ENCODE data around the gene EIF4E1B.

The EIF4E1B gene

GRCh38 chr5:176628406-176629228 is 1.9 kb upstream of the EIF4E1B start:
- no peak for DNase-seq

DNA sequence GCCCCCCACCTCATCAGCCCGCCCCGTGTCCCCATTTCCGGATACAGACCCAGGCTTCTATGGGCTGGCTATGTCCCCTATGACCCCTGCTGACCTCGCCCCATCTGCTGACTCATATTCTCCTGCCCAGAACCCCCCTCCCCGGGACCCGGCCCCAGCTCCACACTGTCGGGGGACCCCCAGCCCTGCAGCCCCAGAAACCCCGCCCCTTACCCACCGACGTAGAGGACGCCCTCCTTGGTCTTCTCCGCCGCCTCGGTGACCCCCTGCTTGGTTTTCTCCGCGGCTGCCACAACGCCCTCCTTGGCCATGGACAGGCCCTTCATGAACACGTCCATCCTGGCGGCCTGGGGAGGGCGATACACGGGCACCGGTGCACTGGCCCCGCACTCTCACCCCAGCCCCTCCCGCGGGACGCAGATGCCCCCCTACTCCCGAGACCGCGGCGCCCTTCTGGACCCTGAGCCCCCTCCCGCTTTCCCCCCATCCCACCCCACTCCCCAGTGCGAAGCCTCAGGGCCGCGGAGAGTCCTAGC is 1.1 kb upstream of the EIF4E1B start:
- DNase-seq, result no peak

DNA sequence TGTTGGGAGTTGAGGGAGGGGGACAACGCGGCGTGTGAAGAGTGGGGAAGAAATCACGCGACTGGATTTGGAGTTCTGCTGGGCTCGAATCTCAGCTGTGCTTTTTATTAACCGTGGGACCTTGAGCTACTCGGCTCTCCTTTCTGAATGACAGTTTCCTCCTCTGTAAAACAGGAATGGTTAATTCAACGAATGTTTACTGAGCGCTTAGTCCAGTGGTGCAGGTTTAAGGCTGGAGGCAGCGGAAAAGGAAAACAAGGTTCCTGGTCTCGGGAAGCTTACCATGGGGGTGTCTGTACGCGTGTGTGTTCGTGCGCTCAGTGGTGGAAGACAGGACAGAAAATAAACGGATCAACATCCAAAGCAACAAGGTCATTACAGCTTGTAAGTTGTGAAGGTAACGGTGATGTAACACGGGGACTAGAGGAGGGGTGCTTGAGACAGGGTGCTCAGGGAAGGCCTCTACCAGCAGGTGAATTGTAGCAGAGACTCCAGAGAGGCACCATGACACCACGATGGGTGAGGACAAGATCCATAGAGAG is 277 bp downstream of the EIF4E1B start:
- no peak for DNase-seq

DNA sequence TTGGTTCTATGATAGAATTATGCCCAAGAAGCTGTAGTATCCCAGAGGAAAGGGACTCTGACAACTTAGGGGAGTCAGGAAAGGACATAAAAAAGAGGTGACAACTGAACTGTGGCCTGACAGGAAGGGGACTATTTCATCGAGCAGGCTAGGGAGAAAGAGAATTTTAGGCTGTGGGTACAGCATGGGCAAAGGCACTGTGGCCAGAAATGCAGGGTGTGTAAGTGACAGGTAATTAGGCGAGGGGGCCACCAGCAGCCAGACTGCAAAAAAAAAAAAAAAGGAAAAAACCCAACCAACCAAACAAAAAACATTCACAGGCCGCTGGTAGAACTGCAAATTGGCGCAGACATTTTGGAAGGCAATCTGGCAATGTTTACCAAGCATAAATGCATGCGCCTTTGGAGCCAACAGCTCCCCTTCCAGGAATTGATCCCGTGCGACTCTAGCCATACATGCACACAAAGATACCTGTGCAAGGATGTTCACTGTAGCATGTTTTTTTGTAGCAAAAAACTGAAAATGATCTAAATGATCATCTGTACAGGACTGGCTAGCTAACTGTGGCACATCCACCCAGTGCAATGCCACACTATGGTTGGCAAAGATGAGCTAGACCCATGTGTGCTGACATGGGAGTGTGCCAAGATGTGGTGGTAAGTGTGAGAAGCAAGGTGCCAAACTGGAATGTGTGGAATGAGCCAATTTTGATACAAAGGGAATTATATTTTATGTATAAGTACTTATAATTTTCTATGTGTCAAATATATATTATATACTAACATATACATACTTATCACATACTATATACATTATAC is 1.1 kb downstream of the EIF4E1B start:
- no peak for DNase-seq

DNA sequence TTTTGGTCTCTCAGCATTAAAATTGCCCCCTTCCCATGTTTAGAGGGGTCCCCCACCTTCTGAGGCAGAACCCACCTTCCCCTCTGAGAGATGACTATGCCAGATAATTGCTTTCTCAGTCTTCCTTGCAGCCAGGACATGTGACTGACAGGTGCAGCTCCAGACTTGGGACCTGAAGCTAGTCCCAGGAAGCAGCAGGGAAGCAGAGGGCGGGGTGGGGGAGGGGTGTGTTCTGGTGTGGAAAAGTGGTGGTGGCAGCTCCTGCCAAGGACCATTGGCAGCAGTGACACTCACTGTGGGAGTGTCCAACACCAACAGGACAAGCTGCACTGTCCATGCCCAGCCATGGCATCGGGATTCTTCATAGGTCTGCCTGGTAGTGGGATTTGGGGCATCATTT is 2.3 kb downstream of the EIF4E1B start:
- no peak for DNase-seq

- DNase-seq, result no peak
Measured at GRCh38 chr5:176633598-176633997, 3.1 kb downstream of the EIF4E1B start.

DNA sequence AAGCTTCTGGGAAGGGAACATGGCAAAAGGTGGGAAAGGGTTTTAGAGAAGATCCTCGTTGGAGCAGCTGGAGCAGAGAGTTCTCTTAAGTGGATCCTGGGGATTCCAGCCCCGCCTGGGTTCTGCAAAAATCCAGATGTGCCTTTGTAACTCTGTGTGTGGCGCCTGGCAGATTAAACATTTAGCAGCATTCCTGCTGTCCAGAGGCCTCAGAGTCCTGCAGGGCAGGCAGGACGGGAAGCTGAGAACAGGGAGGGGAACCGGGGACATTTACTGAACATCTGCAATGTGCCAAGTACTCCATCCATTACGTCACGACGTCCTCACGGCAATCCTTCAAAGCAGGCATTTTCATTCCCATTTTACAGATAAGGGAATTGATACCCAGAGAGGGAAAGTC is 6.0 kb downstream of the EIF4E1B start:
- no peak for DNase-seq

- DNase-seq, result no peak
Measured at GRCh38 chr5:176637556-176637955, 7.1 kb downstream of the EIF4E1B start.

DNA sequence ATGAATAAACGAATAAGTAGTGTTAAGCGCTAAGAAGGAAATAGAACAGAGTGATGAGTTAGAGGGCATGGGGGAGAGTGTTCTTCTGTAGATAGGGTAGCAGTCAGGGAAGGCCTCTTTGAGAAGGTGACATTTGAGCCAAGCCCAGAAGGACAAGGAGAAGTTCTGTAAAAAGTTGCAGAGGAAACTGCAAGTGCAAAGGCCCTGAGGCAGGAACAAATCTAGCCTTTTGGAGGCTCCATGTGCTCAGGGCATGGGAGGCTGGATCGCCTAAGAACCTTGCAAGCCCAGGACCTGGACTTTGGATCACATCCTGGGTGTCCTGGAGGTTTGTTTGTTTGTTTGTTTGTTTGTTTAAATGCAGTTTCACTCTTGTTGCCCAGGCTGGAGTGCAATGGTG is 8.0 kb downstream of the EIF4E1B start:
- no peak for DNase-seq

GRCh38 chr5:176639208-176639607 is 8.7 kb downstream of the EIF4E1B start:
- DNase-seq, result no peak

GRCh38 chr5:176639981-176640380 is 9.5 kb downstream of the EIF4E1B start:
- DNase-seq, result no peak

DNA sequence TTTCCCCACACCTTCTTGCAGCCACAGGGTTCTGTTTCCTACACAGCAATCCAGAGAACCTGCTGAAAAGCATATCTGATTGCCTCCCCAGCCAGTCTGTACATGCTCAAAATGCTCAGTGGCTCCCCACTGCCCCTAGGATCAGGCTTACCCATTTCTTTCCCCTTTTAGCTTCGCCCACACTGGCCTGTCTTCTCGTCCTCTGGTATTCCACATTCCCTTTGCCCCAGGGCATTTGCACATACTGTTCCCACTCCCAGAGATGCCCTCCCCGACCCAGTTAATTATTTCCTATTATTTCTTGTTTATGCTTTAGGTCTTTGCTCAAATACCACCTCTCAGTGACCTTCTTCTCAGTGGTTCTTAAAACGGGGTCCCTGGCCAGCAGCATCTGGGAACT is 10.1 kb downstream of the EIF4E1B start:
- no peak for DNase-seq

- no peak for DNase-seq
Measured at GRCh38 chr5:176642675-176643490, 12.4 kb downstream of the EIF4E1B start.

- no peak for DNase-seq
Measured at GRCh38 chr5:176643491-176644219, 13.2 kb downstream of the EIF4E1B start.

GRCh38 chr5:176644294-176644693 is 13.8 kb downstream of the EIF4E1B start:
- no peak for DNase-seq

DNA sequence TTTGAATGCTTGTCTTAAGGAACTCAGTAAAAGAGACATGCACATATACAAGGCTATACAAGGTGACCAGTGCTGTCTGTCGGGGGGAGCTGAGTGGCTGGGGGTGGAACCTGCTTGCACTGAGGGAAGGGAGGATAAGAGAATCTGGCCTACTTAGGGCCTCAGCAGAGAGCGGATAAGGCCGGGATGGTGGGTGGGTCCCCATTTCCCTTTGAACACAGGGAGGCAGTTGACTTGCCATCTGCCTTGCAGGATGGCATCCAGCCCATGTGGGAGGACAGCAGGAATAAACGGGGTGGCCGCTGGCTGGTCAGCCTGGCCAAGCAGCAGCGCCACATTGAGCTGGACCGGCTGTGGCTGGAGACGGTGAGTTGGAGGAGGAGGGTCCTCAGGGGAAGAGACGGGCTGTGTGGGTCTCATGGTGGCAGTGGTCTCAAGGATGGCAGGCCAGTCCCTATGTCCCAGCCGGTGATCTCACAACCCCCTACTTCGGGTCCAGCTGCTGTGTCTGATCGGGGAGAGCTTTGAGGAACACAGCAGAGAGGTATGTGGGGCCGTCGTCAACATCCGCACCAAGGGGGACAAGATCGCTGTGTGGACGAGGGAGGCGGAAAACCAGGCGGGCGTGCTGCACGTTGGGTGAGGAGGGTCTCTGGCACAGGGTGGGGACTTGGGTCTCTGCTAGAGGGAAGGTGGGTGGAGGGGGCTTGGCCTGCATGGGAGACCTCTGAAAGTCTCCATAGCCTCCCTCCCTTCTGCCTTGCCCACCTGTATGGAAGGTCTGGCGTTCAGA is 14.6 kb downstream of the EIF4E1B start:
- DNase-seq, result no peak

- no peak for DNase-seq
Measured at GRCh38 chr5:176646049-176646706, 15.7 kb downstream of the EIF4E1B start.

DNA sequence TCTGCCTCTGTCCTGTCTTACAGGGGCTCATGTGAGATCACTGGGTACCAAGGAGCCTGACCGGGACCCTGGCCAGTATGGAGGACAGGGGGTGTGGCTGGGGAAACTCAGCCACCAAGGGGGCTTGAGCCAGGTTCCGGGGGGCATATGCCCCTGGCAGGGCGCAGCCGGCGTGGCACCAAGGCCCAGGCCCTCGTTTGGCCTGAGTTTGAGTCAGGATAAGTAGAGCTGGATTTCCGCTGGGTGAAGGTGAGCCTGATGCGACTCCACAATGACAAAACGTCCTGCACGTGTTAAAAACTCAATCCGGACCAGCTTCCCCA is 16.2 kb downstream of the EIF4E1B start:
- DNase-seq, result no peak

GRCh38 chr5:176647030-176647842 is 16.8 kb downstream of the EIF4E1B start, which contains the start of gene TSPAN17:
Gene TSPAN17 (plus strand): TSS chr5:176647484. CDS start chr5:176647616, 132 bp downstream.
- peak; percentile 51 for DNase-seq

Data from NCI-H1436 treated with DMSO at 0.1 percent for 48 hours (cell line).